ENCODE results near the gene PRR5L.

Gene PRR5L

GRCh38 chr11:36454551-36454940 lies 158.5 kb downstream of the PRR5L start:
- no peak for TF ChIP-seq ZNF274 (IDR thresholded peaks at IDR 0.05; ENCODE audit: low read depth, low read length)
- H3K4me3 ChIP-seq (ENCODE audit: low read length): no peak overlapping the region

- TF ChIP-seq ZNF274 (IDR thresholded peaks at IDR 0.05; ENCODE audit: low read depth, low read length): no peak
- no peak overlapping the region for H3K4me3 ChIP-seq (ENCODE audit: low read length)
Observed at GRCh38 chr11:36454941-36455631, 159.0 kb downstream of the PRR5L start.

- TF ChIP-seq ZNF274 (IDR thresholded peaks at IDR 0.05; ENCODE audit: low read depth, low read length): no peak
- no peak overlapping the region for H3K4me3 ChIP-seq (ENCODE audit: low read length)
Observed at GRCh38 chr11:36455658-36456111, 159.6 kb downstream of the PRR5L start.

GRCh38 chr11:36456156-36456555 lies 160.1 kb downstream of the PRR5L start:
- no peak for TF ChIP-seq ZNF274 (IDR thresholded peaks at IDR 0.05; ENCODE audit: low read depth, low read length)
- no peak overlapping the region for H3K4me3 ChIP-seq (ENCODE audit: low read length)

GRCh38 chr11:36458129-36458915 lies 162.2 kb downstream of the PRR5L start:
- no peak for TF ChIP-seq ZNF274 (IDR thresholded peaks at IDR 0.05; ENCODE audit: low read depth, low read length)
- H3K4me3 ChIP-seq (ENCODE audit: low read length): no peak overlapping the region

GRCh38 chr11:36459046-36459445 lies 163.0 kb downstream of the PRR5L start:
- TF ChIP-seq ZNF274 (IDR thresholded peaks at IDR 0.05; ENCODE audit: low read depth, low read length): no peak
- H3K4me3 ChIP-seq (ENCODE audit: low read length): no peak overlapping the region

- no peak overlapping the region for H3K4me3 ChIP-seq (ENCODE audit: low read length)
- no peak for TF ChIP-seq ZNF274 (IDR thresholded peaks at IDR 0.05; ENCODE audit: low read depth, low read length)
Observed at GRCh38 chr11:36460220-36460619, 164.1 kb downstream of the PRR5L start.

- no peak for TF ChIP-seq ZNF274 (IDR thresholded peaks at IDR 0.05; ENCODE audit: low read depth, low read length)
- no peak overlapping the region for H3K4me3 ChIP-seq (ENCODE audit: low read length)
Observed at GRCh38 chr11:36462321-36462720, 166.2 kb downstream of the PRR5L start.

- no peak overlapping the region for H3K4me3 ChIP-seq (ENCODE audit: low read length)
- no peak for TF ChIP-seq ZNF274 (IDR thresholded peaks at IDR 0.05; ENCODE audit: low read depth, low read length)
Observed at GRCh38 chr11:36463781-36464180, 167.7 kb downstream of the PRR5L start.

GRCh38 chr11:36464720-36465119 lies 168.6 kb downstream of the PRR5L start:
- TF ChIP-seq ZNF274 (IDR thresholded peaks at IDR 0.05; ENCODE audit: low read depth, low read length): no peak
- no peak overlapping the region for H3K4me3 ChIP-seq (ENCODE audit: low read length)

- TF ChIP-seq ZNF274 (IDR thresholded peaks at IDR 0.05; ENCODE audit: low read depth, low read length): no peak
- H3K4me3 ChIP-seq (ENCODE audit: low read length): no peak overlapping the region
Observed at GRCh38 chr11:36465449-36466163, 169.5 kb downstream of the PRR5L start.

- TF ChIP-seq ZNF274 (IDR thresholded peaks at IDR 0.05; ENCODE audit: low read depth, low read length): no peak
- H3K4me3 ChIP-seq (ENCODE audit: low read length): no peak overlapping the region
Observed at GRCh38 chr11:36467012-36467411, 170.9 kb downstream of the PRR5L start.

GRCh38 chr11:36467916-36468315 lies 171.8 kb downstream of the PRR5L start:
- no peak for TF ChIP-seq ZNF274 (IDR thresholded peaks at IDR 0.05; ENCODE audit: low read depth, low read length)
- H3K4me3 ChIP-seq (ENCODE audit: low read length): no peak overlapping the region

- no peak overlapping the region for H3K4me3 ChIP-seq (ENCODE audit: low read length)
- no peak for TF ChIP-seq ZNF274 (IDR thresholded peaks at IDR 0.05; ENCODE audit: low read depth, low read length)
Observed at GRCh38 chr11:36469063-36469462, 173.0 kb downstream of the PRR5L start.
